Panc1 (cell line): ENCODE results near the gene SLC2A1. TPM values are rescaled to one million over a fixed set of nuclear protein-coding genes. Genes with fewer than 3 reads are reported as not detected.

Source experiments
- ATAC-seq: fragments of 200-7000 bp; cut with Tn5 transposase; 2 replicates; pipeline ENCODE4 v1.9.1; 2020; ENCODE audit warnings: mild to moderate bottlenecking, moderate library complexity
- BruUV-seq: library from RNA; stranded (reverse); fragments of 400-500 nt; replicated peaks from 2 replicates; lab custom pipeline; 2021; lab: Mats Ljungman, UMichigan
- CTCF ChIA-PET: fragments of 300-600 bp; sonication (Branson Sonifier 250); formaldehyde crosslinking; loops from one replicate; lab custom pipeline; 2022; ENCODE audit warnings: antibody characterized with exemption; lab: Charles Lee
- POLR2A ChIA-PET: fragments of 300-600 bp; sonication (Branson Sonifier 250); formaldehyde crosslinking; loops from one replicate; lab custom pipeline; 2022; ENCODE audit warnings: antibody characterized with exemption; lab: Charles Lee
- DNase-seq: peaks from one replicate; pipeline ENCODE4 v3.0.0-alpha.2; 2010; ENCODE audit warnings: low read depth, low spot score
- H3K27ac ChIP-seq: 2 replicates; pipeline ENCODE4 v1.5.1; 2011; ENCODE audit warnings: mild to moderate bottlenecking, low read length, inconsistent platforms
- H3K27me3 ChIP-seq: fragments of 200-500 bp; sonication (Bioruptor generic); 2 replicates; pipeline ENCODE4 v1.6.0; 2014; ENCODE audit warnings: low read length, inconsistent platforms; ENCODE audit not compliant: control insufficient read depth, insufficient read depth
- H3K36me3 ChIP-seq: fragments of 200-500 bp; sonication (Bioruptor generic); 2 replicates; pipeline ENCODE4 v1.5.1; 2014; ENCODE audit warnings: inconsistent platforms, mild to moderate bottlenecking, low read length, moderate library complexity; ENCODE audit not compliant: control insufficient read depth, insufficient read depth
- H3K4me1 ChIP-seq: 2 replicates; pipeline ENCODE4 v1.5.1; 2011; ENCODE audit warnings: inconsistent platforms, mild to moderate bottlenecking, low read length, moderate library complexity; ENCODE audit not compliant: control insufficient read depth, insufficient read depth
- H3K4me3 ChIP-seq, 2 experiments: 2 replicates each; pipeline ENCODE4 v1.5.1; 2011 to 2012; ENCODE audit warnings: low read depth in 2 of 2, low read length in 2 of 2, mild to moderate bottlenecking in 2 of 2, inconsistent platforms in 1 of 2, moderate library complexity in 1 of 2
- H3K9me3 ChIP-seq: fragments of 200-500 bp; sonication (Bioruptor generic); 2 replicates; pipeline ENCODE4 v1.5.1; 2014; ENCODE audit warnings: low read depth, mild to moderate bottlenecking, inconsistent platforms, low read length, moderate library complexity; ENCODE audit not compliant: control insufficient read depth, insufficient read depth
- POLR2AphosphoS5 ChIP-seq: IDR thresholded peaks from 2 replicates; pipeline ENCODE4 v1.6.1; 2012; ENCODE audit warnings: mild to moderate bottlenecking, low read depth, low read length, moderate library complexity
- SIN3A ChIP-seq: IDR thresholded peaks from 2 replicates; pipeline ENCODE4 v1.6.1; 2012; ENCODE audit warnings: low read depth, mild to moderate bottlenecking, low read length, moderate library complexity, borderline replicate concordance; ENCODE audit not compliant: insufficient read depth
- TCF7L2 ChIP-seq: IDR thresholded peaks from 2 replicates; pipeline ENCODE4 v1.6.1; 2011; ENCODE audit warnings: mild to moderate bottlenecking, low read depth, low read length, inconsistent platforms
- in situ Hi-C: cut with HindIII; loops from 2 replicates; pipeline ENCODE4 v1.10.0; 2016; ENCODE audit warnings: low sequenced_read_pairs, low pct_unique_long_range_greater_than_20kb
- intact Hi-C: fragments of 100-400 bp; cut with micrococcal nuclease; formaldehyde crosslinking; loops from one replicate; pipeline ENCODE4 v1.10.0; 2022; ENCODE audit not compliant: unreplicated experiment
- total RNA-seq: library from RNA; stranded (reverse); gene quantifications from one replicate; pipeline ENCODE4 v1.2.1, GENCODE V29; 2021; ENCODE audit not compliant: unreplicated experiment
- TF ChIP-seq, protein P1 (sequence below): fragments of 450-650 bp; IDR thresholded peaks from 2 replicates; pipeline ENCODE4 v1.5.1; 2017; ENCODE audit warnings: mild to moderate bottlenecking
- TF ChIP-seq, protein P2 (sequence below), 2 experiments: IDR thresholded peaks; 2 replicates each; pipeline ENCODE4 v1.6.1; 2011 to 2012; ENCODE audit warnings: low read depth in 2 of 2, control low read depth in 1 of 2, low read length in 1 of 2, mild to moderate bottlenecking in 1 of 2, moderate library complexity in 1 of 2; ENCODE audit not compliant: insufficient read depth in 1 of 2

SLC2A1 gene
- total RNA-seq, 1 experiment from 2014 or later = 32.9 TPM

GRCh38 chr1:42965378-42965777, 6.7 kb upstream of the SLC2A1 start:
- POLR2A ChIA-PET = no interaction called here
- no peak overlapping the region; the same call in 1 of the 2 replicates for H3K27ac ChIP-seq
- ATAC-seq = no peak

DNA sequence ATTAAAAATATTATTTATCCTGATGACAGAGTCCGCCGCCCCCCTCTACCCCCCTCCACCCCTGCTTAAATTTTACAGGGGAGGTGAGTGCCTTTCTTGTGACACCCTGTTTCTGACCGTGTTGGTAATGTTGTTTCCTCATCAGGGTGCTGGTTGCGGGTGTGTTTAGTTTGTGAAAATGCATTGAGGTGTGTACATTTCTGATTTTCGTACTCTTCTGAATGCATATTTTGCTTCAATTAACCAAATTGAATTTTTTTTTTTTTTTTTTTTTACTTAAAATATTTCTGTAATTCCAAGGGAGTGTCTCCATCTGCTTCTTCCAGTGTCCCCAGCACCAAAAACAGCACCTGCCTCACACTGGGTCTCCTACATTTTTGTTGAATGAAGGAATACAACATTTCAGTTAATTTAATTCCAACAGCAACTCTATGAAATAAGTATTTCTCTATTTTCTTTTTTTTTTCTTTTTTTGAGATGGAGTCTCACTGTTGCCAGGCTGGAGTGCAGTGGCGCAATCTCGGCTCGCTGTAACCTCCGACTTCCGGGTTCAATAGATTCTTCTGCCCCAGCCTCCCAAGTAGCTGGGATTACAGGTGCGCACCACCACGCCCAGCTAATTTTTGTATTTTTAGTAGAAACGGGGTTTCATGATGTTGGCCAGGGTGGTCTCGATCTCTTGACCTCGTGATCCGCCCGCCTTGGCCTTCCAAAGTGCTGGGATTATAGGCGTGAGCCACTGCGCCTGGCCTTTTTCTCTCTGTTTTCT, 5.6 kb upstream of the SLC2A1 start:
- no peaks in the 10 kb centered on the region for H3K9me3 ChIP-seq
- H3K4me1 ChIP-seq = peaks cover 28% of the 10 kb centered on the region
- intact Hi-C loops = no loop called here
- no TSS peak for BruUV-seq
- H3K4me3 ChIP-seq = no peak overlapping the region
- TF ChIP-seq SIN3A = no peak
- TF ChIP-seq POLR2AphosphoS5 = no peak
- TF ChIP-seq, protein P1, sequence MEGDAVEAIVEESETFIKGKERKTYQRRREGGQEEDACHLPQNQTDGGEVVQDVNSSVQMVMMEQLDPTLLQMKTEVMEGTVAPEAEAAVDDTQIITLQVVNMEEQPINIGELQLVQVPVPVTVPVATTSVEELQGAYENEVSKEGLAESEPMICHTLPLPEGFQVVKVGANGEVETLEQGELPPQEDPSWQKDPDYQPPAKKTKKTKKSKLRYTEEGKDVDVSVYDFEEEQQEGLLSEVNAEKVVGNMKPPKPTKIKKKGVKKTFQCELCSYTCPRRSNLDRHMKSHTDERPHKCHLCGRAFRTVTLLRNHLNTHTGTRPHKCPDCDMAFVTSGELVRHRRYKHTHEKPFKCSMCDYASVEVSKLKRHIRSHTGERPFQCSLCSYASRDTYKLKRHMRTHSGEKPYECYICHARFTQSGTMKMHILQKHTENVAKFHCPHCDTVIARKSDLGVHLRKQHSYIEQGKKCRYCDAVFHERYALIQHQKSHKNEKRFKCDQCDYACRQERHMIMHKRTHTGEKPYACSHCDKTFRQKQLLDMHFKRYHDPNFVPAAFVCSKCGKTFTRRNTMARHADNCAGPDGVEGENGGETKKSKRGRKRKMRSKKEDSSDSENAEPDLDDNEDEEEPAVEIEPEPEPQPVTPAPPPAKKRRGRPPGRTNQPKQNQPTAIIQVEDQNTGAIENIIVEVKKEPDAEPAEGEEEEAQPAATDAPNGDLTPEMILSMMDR = no peak
- TF ChIP-seq, protein P2, sequence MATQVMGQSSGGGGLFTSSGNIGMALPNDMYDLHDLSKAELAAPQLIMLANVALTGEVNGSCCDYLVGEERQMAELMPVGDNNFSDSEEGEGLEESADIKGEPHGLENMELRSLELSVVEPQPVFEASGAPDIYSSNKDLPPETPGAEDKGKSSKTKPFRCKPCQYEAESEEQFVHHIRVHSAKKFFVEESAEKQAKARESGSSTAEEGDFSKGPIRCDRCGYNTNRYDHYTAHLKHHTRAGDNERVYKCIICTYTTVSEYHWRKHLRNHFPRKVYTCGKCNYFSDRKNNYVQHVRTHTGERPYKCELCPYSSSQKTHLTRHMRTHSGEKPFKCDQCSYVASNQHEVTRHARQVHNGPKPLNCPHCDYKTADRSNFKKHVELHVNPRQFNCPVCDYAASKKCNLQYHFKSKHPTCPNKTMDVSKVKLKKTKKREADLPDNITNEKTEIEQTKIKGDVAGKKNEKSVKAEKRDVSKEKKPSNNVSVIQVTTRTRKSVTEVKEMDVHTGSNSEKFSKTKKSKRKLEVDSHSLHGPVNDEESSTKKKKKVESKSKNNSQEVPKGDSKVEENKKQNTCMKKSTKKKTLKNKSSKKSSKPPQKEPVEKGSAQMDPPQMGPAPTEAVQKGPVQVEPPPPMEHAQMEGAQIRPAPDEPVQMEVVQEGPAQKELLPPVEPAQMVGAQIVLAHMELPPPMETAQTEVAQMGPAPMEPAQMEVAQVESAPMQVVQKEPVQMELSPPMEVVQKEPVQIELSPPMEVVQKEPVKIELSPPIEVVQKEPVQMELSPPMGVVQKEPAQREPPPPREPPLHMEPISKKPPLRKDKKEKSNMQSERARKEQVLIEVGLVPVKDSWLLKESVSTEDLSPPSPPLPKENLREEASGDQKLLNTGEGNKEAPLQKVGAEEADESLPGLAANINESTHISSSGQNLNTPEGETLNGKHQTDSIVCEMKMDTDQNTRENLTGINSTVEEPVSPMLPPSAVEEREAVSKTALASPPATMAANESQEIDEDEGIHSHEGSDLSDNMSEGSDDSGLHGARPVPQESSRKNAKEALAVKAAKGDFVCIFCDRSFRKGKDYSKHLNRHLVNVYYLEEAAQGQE (IDR thresholded peaks at IDR 0.05; ENCODE audit: insufficient read depth in 1 of 2, low read depth in 2 of 2, low read length in 1 of 2) = no peak
- no peak for TF ChIP-seq TCF7L2
- no peak overlapping the region for H3K27ac ChIP-seq
- no peaks in the 10 kb centered on the region for H3K27me3 ChIP-seq
- H3K36me3 ChIP-seq = peaks cover 2% of the 10 kb centered on the region; the same call in 1 of the 2 replicates
- no peak for DNase-seq
- ChIA-PET CTCF (no interaction called here), POLR2A (interaction anchor here (0.5 kb wide), 1 partner anchor 22 kb away, joined by 5 read pairs; no protein-coding TSS in a partner anchor)
- no peak for ATAC-seq
- in situ Hi-C loops = no loop called here

More at GRCh38 chr1:42965378-42965777, 6.7 kb upstream of the SLC2A1 start:
- TF ChIP-seq, protein P1 = no peak
- no peak overlapping the region for H3K4me3 ChIP-seq
- DNase-seq = no peak
- intact Hi-C loops (no loop called here), in situ Hi-C loops (no loop called here)
- BruUV-seq = no TSS peak
- no peaks in the 10 kb centered on the region for H3K36me3 ChIP-seq
- peaks cover 25% of the 10 kb centered on the region for H3K4me1 ChIP-seq
- no peaks in the 10 kb centered on the region for H3K27me3 ChIP-seq
- CTCF ChIA-PET = no interaction called here
- no peaks in the 10 kb centered on the region for H3K9me3 ChIP-seq
